Activated CD8-positive, alpha-beta memory T cell treated with anti-CD3 and anti-CD28 coated beads, Interleukin-2, amount 50 U/mL, for 24 hours (primary cell): ENCODE results near the gene ARID1B.

Experiments used
- DNase-seq: peaks from one replicate; pipeline ENCODE4 v3.0.0-alpha.2; 2020; ENCODE audit errors: extremely low read depth

ARID1B gene

DNA sequence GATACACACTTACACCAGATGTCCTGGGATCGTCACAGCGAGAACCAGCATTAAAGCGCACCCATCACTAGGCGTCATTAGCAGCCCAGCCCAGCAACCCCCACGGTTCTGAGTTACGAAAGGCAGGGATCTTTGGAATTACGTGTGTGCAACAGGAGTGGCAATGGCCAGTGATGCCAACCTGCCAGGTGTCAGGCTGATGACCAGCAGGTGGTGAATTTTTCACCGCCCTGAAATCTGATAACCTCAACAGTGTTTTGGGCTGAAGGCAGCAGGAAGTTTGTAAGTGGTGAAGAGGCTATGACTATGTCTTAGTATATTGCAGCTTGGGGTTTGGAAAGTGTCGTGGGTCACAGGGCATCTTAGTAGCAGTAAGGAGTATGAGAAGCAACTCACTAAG, 380.1 kb downstream of the ARID1B start:
- DNase-seq: no peak

- DNase-seq: no peak
Measured at GRCh38 chr6:157158456-157158855, 381.3 kb downstream of the ARID1B start.

- DNase-seq: no peak
Measured at GRCh38 chr6:157158897-157159296, 381.7 kb downstream of the ARID1B start.

GRCh38 chr6:157159348-157159747, 382.2 kb downstream of the ARID1B start:
- DNase-seq: no peak

DNA sequence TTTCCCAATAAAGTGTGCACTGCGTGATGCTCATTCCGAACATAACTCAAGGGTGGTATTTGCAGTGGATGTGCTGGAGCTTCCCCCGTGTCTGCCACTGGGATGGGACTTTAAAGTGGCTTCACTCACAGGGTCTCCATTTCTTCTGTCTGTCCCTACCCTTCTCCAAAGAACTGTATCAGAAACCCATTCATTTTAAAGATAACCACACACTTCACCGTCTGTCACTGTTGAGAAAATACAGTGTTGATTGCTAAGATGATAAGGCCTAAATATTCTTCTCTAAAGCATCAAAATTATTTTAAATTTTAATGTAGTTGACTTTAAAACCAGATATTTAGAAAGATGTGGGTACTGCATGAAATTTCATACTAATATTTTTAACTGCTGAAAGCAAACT, 384.7 kb downstream of the ARID1B start:
- no peak for DNase-seq

DNA sequence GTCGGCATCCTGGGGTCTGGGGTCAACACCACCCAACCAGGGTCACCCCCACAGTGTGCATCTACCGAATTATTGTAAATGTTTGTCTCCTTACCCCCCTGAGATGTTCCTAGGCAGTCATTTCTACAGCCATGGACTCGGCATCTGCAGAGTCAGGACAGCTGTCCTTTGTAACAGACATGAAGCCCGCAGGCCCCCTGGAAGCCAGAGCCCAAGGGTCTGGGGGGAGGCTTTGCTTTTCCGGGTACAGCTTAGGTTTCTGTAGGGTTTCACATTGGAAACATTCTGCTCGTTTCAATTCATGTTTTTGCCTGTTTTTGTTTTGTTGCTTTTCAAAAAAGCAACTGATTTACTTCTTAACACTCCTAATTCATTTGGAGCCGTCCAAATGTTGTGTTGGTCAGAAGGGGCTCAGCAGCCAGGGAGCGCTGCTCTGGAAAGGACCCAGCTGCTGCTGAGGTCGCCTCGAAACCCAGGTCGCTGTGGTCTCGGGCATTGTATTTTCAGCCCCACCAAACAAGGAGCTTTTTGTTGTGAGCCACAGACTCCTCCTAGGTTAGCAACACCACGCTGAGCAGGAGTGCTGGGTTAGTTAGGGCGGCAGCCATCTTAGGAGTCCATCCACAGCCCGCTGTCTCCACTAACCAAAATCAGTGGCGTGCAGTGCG, 385.7 kb downstream of the ARID1B start:
- no peak for DNase-seq

DNA sequence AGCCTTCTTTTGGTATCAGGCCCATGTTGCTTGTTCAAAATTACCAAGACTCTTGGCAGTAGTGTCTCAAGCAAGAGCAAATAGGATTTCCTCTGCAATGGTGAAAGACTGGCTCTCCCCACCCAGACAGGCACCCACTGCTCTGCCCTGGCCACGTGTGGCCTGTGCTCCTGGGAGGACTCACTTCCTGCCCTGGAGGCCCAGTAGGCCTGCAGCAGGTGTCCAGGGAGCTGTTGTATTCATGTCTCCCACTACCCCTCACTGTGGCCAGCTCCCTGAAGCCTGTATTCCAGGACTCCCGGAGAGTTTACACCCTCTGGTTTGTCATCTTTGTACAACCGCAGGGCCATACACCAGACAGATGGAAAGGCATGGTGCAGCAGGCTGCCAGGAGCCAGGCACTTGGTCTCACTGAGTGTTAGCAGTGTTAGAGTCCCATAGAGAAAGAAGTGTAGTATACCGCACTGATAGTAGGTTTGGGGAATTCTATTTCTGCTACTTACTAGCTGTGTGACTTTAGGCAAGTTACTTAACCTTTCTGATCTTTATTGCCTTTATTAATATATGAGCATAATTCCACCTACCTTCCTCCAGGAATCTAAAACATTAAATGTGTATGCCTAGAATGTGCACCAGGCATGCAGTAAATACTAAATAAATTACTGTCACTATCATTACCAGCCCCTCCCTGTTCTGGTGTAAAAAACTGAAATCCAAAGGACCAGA, 386.4 kb downstream of the ARID1B start:
- no peak for DNase-seq

DNA sequence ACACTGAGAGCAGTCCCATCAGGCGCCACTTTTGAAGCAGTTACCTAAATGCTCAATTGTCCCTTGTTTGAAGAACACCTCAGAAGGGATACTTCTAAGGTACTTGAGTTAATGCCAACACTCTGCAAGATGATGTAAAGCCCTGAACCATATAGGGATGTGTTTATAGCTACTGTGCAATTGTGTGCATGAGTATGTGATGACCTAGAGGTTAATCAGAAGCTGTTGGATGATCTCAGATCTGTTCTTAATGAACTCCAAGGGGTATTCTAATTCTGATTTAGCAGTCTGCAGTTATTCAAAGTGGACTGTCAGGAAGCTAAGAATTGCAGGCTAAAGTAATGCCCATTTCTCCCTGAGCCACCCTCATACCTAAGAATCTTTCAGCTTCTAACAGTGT, 387.8 kb downstream of the ARID1B start:
- DNase-seq: no peak

DNA sequence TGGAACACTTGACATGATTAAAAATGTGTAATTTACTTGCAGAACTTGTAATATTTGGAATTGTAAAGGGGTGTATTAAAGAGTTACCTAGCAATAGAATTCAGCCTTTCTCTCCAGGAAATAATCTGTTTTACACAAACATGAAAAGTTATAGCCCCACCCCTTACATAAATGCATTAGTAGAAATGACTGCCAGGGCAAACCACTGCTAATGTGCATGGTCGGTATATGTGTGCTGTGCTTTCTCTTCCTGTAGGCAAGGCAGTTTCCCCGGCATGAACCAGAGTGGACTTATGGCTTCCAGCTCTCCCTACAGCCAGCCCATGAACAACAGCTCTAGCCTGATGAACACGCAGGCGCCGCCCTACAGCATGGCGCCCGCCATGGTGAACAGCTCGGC, 389.6 kb downstream of the ARID1B start:
- no peak for DNase-seq

DNA sequence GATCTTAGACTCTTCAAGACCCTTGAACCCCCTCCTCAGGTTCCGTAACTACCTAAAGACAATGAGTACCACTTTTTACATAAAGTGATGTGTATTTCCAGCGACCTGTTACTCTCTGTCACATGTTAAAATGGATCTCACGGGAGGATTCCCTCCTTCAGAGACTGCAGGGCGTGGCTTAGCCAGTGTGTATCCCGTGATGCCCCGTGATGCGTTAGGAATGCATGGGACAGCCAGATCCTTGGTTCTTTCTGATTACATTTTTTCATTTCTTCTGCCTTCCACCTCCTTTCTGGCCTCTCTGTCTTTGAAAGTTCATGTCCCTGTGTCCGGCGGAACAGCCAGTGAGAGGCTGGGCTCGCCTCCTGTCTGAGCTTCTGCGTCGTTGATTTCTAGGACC, 390.7 kb downstream of the ARID1B start:
- DNase-seq: no peak

GRCh38 chr6:157168471-157168870, 391.3 kb downstream of the ARID1B start:
- no peak for DNase-seq

- no peak for DNase-seq
Measured at GRCh38 chr6:157169226-157169625, 392.0 kb downstream of the ARID1B start.

- no peak for DNase-seq
Measured at GRCh38 chr6:157169656-157170055, 392.5 kb downstream of the ARID1B start.

DNA sequence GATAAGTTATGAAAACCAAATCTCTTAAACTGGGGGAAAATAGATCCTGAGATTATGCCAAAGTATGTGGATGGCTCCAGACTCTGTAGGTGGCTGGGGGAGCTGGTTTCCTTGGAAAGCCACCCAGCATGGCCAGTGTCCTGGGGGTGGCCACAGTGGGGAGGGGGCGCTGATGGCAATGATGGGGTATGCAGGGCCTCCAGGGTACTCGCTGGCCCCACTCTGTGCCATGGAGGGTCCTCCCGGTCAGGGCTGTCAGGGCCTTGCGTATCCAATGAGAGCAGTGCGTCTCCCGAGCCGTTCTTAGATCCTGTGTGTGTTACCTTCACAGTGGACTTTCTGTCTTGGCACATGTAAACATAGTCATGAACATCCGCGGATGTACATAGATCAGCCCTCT, 393.4 kb downstream of the ARID1B start:
- no peak for DNase-seq

GRCh38 chr6:157171801-157172200, 394.6 kb downstream of the ARID1B start:
- DNase-seq: no peak

DNA sequence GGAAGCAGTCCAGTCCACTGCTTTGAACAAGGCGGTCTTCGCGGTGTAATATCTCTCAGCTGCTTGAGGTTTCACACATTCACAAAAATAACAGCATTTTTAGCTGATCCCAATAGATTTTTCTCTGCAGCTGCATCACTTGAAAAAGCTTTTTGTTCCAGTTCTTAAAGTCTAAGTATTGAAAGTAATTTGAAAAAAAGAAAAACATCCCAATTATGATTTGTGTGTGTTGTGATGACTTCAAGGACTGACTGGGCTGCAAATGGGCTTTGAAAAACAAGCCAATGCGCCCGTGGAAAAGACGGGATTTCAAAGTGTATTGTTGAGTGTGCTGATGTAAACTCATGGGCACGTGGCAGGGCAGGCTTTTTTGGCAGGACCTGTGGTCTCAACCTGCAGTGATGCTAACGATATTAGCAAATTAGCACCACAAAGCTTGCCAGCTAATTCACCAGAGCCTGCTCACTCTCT, 395.1 kb downstream of the ARID1B start:
- no peak for DNase-seq

GRCh38 chr6:157172830-157173536, 395.8 kb downstream of the ARID1B start:
- DNase-seq: no peak

- no peak for DNase-seq
Measured at GRCh38 chr6:157173776-157174175, 396.6 kb downstream of the ARID1B start.

DNA sequence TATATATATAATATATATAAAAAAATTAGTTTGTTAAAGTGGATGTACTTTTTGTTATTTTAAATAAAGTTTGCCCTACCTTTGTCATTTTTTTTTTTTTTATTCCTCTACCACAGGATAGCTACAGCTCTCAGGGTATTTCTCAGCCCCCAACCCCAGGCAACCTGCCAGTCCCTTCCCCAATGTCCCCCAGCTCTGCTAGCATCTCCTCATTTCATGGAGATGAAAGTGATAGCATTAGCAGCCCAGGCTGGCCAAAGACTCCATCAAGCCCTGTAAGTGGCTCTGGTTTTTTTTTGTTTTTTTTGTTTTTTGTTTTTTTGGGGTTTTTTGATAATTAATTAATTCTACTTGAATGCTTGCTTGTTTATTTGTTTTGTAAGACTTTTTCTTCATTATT, 397.6 kb downstream of the ARID1B start:
- no peak for DNase-seq

DNA sequence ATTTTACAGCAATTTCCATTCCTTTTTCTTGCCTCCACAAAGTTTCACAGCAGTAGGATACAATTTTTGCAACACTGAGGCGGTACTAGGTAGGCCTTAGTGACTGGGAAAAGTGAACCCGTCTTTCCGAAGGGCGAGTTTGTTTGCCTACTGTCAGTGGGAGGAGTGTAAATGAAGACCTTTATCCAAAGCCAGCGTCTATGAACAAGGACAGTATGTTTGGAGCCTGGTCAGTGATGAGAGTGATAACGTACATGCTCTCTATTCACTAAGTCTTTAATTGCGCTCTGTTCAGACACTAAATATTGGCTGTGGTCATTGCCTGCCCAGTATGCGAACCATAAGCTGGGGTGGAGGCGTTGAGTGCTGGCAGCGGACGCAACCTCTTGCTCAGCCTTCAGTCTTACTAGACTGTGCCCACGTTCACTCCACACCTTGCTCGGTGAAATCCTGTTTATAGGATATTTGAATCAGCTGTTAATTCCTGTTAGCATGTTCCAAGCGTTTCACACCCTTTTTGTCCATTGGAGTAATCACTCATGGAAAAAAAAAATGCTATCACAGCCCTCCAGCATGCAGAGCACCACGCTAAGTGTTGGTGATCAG, 400.7 kb downstream of the ARID1B start:
- no peak for DNase-seq

DNA sequence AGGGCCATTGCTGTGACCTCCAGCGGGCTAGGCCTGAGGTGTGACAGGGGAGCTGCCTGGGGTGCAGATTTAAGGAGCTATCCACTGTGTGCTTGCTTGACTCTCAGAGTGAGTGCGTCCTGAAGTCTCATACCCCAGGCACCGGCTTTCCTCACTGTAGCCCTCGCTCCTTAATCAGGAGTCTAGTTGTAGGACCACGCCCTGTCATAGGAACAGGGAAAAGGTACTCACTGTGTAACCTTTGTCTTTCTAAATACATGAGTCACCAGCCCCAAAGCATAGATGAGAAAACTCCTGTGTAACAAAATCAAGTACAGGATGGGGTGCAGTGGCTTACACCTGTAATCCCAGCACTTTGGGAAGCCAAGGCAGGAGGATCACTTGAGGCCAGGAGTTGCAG, 404.5 kb downstream of the ARID1B start:
- no peak for DNase-seq

DNA sequence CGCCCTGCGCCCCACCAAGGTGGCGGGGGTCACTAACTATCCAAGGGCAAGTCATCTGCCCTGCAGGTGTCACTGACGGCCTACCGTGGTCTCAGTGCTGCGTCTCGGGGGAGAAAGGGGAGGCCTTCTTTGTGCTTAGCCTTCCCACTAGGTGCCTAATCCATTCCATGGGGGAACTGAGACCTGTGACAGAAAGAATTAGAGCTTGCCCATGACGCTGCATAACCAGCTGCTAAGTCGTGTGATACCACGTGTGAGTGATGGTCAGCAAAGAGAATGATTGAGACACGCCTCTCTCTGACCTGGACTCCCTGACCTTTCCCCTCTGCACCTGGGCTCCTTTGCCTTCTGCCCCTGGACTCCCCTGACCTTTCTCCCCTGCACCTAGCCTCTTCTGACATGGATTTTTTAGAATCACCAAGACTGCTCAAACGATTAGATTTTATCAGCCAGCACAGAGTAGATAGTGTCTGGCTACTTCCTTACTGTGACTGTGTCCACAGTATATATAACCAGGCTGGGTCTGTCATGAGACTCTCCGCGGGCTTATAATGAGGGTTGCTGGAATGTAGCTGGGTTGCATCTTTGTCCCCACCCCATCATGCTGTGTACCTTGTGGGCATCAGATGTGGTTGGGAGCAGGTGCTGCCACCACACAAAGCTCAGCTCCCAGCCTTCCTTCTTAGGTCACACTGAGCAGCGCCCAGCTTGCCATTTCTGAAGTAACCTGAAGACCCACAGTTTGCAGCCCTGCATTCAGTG, 405.5 kb downstream of the ARID1B start:
- no peak for DNase-seq
